ENCODE results near the gene EFL1.

EFL1 gene

DNA sequence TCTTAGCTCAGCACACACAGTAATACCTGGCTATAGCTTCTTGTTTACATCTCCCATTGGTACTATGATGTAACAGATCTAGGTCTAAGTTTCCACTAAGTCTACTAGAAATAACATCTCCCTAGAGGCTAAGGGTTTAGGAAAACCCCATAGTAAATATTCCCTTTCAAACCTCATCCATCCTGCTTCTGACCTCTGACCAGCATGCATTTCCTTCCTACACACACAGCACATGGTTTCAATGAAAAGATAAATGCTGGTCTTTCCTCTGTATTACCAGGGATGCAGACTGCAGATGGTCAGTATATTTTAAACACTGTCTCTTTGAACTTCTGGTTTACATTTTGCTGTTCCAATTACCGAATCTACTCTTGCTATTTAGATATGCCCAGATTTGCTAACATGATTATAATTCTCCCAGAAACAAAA, 96.6 kb downstream of the EFL1 start:
- DNase-seq = no peak

DNA sequence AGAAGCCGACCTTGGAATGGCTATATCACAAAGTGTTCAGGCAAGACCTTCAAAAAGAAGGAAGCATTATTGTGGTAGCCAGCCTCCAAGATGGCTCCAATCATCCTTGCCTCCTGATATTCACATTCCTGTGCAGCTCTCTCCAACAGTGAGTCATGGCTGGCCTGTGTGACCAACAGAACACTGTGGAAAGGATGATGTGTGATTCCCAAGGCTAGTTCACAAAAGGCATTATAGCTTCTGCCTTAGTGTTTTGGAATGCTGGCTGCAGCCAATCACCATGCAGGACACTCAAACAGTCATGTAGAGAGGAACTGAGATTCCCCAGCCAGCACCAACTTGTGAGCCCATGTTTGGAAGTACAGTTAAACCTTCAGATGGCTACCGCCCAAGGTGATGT, 102.6 kb downstream of the EFL1 start:
- no peak for DNase-seq

DNA sequence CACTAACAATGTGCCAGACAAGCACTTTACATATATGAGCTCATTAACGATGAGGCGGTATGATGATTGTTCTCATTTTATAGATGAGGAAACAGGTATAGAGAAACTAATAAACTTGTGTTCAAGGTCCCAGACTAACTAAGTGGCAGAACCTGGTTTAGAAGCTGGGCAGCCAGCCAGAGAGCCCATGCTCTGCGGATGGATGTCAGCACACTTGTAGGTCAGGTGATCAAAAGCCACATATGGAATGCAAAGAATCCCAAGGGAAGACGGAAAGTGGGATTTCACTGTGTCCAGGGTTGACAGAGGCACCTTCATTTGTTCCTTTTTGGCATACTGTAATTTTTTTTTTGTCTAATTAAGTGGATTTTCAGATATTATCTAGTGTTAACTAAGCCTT, 103.7 kb downstream of the EFL1 start:
- no peak for DNase-seq

DNA sequence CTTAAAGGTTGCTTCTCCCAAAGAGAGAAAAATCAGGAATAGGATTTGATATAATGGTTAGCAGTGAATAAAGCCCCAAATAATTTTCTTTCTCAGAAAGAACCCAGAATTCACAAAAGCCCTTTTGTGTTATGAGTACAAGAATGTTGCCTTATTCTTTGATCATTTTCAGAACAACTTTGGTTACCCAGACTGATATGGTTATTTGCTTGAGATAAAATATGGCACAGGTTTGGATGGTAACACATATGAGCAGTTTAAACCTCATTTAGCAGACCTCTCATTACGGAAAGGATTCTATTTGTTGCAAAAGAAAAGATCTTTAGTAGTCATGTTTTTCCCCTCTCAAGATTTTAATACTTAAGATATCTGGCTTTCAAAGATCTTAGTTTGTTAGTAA, 111.9 kb downstream of the EFL1 start:
- DNase-seq = no peak

GRCh38 chr15:82146990-82147461, 115.5 kb downstream of the EFL1 start:
- peak in 3 of 56 donors; percentile 3 to 22 (median 5) for DNase-seq

- no peak for DNase-seq
Observed at GRCh38 chr15:82146576-82146975, 116.0 kb downstream of the EFL1 start.

DNA sequence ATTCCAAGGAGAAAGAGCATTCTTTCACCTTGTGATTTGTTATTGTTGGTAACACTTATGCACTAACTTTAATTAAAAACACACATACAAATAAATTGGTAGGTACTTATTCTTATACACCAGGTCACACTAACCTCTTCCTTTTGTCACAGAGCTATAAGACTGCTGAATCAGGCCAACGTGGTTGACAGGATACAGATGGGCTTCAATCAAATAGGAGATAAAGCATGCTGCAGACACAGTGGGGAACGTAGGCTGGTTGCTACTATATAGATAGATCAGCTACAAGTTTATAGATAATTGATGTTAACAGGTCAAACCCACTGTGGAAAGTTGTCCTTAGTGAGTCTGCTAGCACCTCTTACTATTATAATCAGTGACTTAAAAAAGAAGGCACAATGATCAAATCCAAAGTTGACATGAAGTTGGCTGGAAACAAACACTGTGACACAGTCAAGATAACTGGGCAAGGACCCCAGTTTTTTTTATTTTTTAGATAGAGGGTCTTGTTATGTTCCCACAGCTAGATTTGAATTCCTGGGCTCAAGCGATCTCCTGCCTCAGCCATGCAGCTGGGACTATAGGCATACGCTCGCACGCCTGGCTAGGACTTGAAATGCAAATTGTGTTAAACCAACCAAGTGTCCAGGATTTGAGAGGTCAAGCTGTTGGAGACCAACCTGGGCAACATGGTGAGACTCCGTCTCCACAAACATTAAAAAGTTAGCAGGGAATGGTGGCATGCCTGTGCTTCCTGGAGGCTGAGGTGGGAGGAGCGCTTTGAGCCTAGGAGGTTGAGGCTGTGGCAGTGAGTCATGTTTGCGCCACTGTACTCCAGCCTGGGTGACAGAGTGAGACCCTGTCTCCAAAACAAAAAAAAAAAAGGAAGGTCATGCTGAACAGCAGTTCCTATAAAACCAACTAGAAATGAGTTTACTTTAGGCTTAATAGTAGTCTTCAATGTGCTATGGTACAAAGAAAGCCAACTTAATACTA, 118.8 kb downstream of the EFL1 start:
- DNase-seq = no peak

DNA sequence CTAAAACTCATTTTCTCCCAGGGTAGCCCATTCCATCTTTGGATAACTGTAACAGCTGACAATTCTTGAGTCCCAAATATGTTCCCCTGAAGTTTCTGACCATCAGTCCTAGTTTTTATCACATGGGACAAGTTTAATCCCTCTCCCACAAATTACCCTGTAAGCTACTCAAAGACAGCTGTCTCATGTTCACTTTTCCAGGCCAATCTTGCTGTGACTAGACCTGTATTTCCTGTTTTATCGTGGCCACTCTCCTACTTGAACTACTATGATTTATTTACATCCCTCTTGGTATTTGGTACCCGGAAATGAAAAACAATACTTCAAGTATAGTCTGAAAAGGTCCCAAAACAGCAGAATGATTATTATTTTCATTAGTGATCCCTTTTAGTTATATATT, 121.6 kb downstream of the EFL1 start:
- DNase-seq = no peak

DNA sequence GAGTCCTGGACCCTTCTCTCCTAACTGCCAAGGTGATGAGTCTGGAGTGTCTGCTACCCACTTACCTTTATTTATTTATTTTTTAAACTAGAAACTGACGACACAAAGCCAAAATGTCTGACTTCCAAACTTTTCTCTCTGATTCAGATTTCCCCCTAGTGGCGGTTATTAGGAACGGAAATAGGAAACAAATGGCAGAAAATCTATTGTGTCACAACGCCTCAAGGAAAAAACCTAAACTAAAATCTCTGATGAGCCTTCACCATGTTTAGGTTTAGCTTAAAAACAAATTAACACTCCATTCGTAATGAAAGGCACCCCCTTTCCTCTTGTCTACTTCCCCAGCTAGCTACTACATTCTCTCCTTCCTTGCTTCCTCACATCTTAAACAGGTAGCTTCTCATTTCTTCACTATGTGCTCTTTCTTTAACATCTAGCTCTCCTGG, 122.7 kb downstream of the EFL1 start:
- peak in 1 of 56 donors; percentile 5 for DNase-seq

GRCh38 chr15:82138306-82138705, 124.2 kb downstream of the EFL1 start:
- DNase-seq = no peak

DNA sequence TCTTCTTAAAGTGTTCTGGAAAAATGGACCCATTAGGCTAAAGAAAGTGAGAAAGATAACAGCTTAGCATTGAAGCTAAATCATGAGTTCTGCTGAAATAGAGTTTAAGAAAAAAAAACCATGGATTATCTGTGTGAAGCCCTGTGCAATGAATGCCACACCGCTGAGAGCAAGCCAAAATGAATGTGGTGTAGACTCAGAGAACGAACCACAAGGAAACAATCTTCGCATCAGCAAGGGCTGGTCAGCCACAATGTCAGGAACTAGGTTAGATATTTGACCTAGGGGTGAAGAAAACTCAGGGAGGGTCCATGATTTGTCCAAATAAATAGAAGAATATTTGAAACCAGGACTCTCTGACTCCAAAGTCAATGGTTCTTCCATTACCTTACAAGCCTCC, 125.3 kb downstream of the EFL1 start:
- DNase-seq = no peak

GRCh38 chr15:82136120-82136519, 126.4 kb downstream of the EFL1 start:
- no peak for DNase-seq

DNA sequence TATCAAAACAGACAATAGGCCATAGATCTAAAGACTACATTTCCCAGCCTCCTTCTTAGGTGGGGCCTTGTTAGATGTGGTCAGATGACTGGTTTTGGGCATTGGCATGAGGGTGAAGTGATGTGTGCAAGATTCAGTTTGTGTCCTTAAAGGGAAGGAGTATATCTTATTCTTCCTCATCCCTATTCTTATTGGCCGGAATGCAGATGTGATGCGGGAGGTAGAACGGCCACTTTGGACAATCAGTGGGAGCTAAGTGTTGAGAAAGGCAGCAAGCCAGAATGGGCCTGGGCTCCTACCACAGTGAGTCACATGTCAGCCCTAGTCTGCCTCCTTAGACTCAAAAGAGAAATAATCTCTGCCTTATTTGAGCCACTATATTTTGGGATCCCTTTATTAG, 126.9 kb downstream of the EFL1 start:
- no peak for DNase-seq

DNA sequence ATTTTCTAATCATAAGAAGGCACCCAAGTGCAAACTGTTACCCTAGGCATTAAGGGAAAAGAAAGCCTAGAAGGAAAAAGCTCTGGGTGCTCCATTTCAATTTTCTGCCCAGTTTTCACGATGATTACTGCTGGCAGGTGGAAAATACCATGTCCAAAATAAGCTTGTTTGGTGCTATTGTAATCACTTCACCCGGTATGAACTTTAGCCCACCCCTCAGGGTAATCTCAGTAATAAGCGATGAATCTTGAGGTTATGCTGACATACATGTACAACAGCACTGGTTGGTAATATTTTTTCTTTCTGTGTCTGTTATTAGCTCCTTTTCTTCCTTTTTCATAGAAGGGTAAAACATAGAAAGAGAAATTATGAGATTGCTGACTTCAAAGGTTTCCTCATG, 128.1 kb downstream of the EFL1 start:
- DNase-seq = no peak

DNA sequence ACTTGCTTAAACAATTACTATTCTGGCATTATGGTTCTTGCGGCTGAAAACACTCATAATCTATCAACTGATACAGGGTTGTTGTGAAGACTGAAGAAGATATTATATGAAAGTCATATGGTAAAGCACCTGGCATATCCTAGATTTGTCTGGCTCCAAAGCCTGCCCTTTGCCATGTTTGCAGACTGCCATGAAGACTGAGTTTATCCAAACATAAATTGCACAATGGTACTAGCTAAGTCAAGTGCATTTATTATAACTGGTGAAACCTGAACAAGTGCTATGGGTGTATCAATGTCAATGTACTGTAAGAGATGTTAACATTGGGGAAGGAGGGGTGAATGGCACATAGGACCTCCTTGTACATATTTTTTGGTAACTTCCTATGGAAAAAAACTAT, 129.3 kb downstream of the EFL1 start:
- no peak for DNase-seq

- no peak for DNase-seq
Observed at GRCh38 chr15:82132742-82133141, 129.8 kb downstream of the EFL1 start.

DNA sequence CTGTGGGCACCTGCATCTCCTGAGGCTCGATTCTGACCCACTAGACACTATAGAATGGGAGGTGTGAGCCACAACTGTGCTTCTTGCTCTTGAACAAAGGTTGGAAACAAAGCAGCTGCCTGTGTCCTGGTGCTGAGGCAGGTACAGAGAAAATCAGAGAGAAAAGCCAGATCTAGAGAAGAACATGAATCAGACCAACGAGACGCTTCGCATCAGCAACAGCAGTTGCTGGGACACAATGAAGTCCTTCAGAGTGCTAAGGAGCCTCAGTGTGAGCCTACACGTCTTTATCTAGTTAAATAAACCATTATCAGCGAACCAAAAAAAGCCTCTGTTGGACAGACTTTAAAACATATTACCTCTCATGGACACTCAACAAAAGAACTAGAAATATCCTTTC, 130.4 kb downstream of the EFL1 start:
- no peak for DNase-seq

GRCh38 chr15:82130248-82130647, 132.3 kb downstream of the EFL1 start:
- DNase-seq = no peak

DNA sequence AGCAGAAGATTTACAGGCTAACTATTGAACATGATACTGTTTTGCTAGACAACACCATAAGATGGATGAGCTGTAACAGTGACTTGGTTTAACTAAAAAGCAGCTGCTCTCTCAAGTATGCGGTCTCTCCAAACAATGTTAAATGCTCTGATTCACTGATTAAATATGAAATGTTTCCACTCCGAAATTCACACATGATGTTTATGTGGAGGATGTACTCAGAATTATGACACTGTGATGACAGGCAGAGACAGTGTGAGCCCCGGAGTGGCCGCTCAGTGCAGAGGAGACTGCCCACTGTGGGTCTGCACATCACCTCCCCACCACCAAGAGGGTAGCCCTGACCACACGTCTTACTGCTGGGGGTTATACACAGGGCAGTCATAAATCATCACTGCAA, 132.8 kb downstream of the EFL1 start:
- DNase-seq = no peak

DNA sequence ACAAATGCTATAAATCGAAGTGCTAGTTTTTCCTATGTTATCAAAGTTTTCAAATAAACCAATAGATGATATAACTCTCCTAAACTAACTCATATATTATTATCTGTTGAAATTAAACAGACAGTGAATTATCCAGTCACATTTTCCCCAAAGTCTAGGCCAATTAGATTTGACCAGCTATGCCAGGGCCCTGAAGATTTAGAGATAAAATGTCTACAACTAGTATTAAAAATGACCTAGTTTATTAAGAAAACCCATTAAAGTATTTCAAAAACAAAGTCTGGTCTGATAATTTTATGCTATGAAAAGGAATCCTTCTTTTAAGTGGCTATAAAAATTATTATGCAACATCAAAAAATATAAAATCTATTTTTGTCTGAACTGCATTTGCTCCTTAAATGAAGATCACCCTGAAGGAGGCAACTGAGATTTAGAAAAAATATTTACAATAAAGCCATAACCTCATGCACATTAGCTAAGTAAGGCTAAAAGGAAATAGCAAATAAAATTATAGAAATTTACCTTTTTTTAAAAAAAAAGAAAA, 133.3 kb downstream of the EFL1 start:
- DNase-seq = no peak

- DNase-seq = no peak
Observed at GRCh38 chr15:82128401-82129148, 134.0 kb downstream of the EFL1 start.

DNA sequence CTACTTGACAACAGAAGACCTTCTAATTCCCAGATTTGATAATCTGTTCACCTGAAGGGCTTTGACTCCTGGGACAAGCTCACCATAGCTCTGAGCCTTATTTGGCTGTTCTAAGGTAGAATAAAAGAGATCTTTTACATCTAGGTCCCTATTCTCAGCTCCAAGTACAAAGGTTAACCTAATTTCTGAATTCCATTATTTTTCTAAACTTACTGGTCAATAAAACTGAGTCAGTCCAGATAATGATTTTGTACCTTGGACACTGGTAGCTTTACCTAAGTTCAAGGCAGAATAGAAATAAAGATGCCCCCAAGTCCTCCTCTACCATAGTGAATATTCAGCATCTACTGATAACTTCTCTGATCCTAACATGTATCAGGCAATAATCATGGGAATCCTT, 135.0 kb downstream of the EFL1 start:
- no peak for DNase-seq
